Measurements from ENCODE around the gene JRKL. TPM values are rescaled to one million over a fixed set of nuclear protein-coding genes. Genes with fewer than 3 reads are reported as not detected.
A peak's percentile ranks its signal among the peaks of the same experiment; 100 is the strongest.
"Not testable (repeated sequence)": the region's sequence is repeated elsewhere in the genome, so short reads cannot be mapped to it uniquely, and the experiment has no call there.

The JRKL gene
- total RNA-seq, 2 donors from 2014 or later = 3.7 to 4.7 TPM

DNA sequence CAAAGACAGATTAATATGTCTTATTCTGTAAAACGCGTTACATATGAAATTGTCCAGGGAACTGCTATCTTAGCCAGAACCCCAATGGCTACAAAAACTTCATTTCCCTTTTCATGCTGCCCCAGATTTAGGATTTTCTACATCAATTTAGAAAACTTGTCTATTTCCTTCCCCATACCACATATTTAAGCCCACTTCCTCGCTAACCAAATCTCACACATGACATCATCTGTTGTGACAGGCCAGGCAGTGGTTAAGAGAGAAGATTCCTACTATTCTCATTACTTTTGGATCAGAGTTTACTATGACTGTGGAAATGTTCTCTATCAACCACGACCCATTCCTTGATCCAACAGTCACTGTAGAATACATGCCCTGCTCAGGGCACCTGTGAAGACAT is 16.0 kb upstream of the JRKL start:
- H3K4me1 Mint-ChIP-seq = peaks cover 4% of the 10 kb centered on the region
- no peak overlapping the region for H3K27ac Mint-ChIP-seq
- H3K36me3 Mint-ChIP-seq (ENCODE audit: low read depth) = peaks cover 10% of the 10 kb centered on the region
- H3K9me3 ChIP-seq (ENCODE audit: control insufficient read depth, low read length, poor library complexity, severe bottlenecking) = no peaks in the 10 kb centered on the region
- H3K4me3 Mint-ChIP-seq = no peak overlapping the region
- ATAC-seq (no peak), DNase-seq (no peak)
- H3K27me3 Mint-ChIP-seq = no peaks in the 10 kb centered on the region

DNA sequence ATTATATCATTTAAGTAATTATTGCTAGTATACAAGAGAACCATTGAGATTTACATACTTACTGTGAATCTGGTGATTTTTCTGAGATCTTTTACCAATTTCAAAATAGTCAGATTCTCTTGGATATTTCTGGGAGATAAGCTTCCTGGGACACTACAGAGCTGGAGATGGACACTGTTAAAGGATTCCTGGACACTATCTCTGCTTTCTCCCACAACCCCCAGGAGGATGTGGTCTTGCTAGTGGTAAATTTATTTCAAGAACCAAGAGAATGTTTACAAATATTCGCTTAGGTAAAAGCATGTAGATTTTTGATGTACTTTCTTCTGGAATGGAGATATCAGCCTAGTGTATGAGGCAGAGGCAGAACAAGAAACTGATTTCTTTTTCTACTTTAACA is 13.0 kb upstream of the JRKL start:
- Mint-ChIP-seq H3K27me3 (no peaks in the 10 kb centered on the region), H3K27ac (no peak overlapping the region), H3K4me3 (no peak overlapping the region), H3K36me3 (ENCODE audit: low read depth) (peaks cover 10% of the 10 kb centered on the region), H3K4me1 (peaks cover 11% of the 10 kb centered on the region)
- no peaks in the 10 kb centered on the region for H3K9me3 ChIP-seq (ENCODE audit: control insufficient read depth, low read length, poor library complexity, severe bottlenecking)
- ATAC-seq (no peak), DNase-seq (no peak)

GRCh38 chr11:96384156-96384555 is 5.7 kb upstream of the JRKL start:
- ATAC-seq (no peak), DNase-seq (no peak)
- Mint-ChIP-seq H3K36me3 (ENCODE audit: low read depth) (peaks cover 12% of the 10 kb centered on the region), H3K27ac (peak overlapping the region; percentile 17), H3K4me3 (no peak overlapping the region), H3K4me1 (peaks cover 30% of the 10 kb centered on the region), H3K27me3 (no peaks in the 10 kb centered on the region)
- no peaks in the 10 kb centered on the region for H3K9me3 ChIP-seq (ENCODE audit: control insufficient read depth, low read length, poor library complexity, severe bottlenecking)

DNA sequence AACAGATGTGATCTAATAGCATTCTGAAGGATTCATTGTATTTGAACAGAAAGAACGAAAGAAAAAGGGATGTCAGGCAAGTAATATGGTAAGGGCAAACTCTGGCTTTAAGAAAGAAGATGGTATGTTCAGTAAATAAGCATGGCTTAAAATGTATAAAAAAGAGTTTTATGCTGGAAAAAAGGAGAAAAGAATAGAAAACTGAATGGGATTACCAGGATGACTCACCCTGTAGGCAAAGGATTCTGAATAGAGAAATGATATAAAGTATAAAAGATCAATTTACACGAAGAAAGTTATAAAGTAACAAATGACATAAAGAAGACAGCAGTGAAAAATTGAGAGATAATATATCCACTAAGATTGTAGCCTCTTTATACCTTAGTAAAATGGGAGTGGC is 4.6 kb upstream of the JRKL start:
- no peak overlapping the region for H3K4me3 Mint-ChIP-seq
- no peak for ATAC-seq
- H3K27me3 Mint-ChIP-seq = no peaks in the 10 kb centered on the region
- no peak overlapping the region for H3K27ac Mint-ChIP-seq
- peaks cover 27% of the 10 kb centered on the region for H3K4me1 Mint-ChIP-seq
- no peak for DNase-seq
- peaks cover 9% of the 10 kb centered on the region for H3K36me3 Mint-ChIP-seq (ENCODE audit: low read depth)
- no peaks in the 10 kb centered on the region for H3K9me3 ChIP-seq (ENCODE audit: control insufficient read depth, low read length, poor library complexity, severe bottlenecking)

DNA sequence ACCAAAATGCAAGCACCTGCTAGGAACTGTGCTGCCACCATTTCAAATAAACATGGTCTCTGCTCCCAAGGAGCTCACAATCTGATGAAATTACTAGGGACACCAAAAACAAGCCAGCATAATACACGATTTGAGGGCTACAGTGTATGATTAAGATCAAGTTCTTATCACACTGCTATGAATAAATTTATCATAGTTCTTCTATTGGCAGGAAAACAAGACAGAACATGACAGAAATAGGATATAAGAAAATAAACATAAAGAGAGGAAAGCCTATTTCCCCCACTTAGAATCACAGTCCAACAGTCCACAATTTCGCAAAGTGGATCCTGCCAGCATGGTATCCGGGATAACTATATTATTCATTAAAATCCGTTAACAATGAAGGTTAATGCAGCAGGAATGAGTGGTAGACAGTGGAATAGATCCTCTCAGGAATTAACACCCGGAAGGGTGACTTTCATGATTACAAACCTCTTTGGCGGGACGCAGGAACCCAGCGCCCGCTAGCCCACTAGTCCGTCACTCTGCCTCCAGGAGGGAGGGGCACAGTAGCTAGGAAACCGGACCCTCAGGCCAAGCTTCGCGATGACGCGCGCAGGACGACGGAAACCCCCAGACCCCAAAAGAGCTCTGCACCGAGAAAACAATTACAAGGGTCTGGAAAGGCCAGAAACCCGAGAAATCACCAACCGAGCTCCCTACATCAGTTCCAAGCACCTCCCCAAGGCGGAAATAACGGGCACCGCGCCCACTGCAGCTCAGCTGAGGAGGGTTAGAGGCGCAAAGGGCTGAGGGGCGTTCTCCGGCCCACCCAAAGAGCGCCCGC is 708 bp upstream of the JRKL start:
- no peaks in the 10 kb centered on the region for H3K9me3 ChIP-seq (ENCODE audit: control insufficient read depth, low read length, poor library complexity, severe bottlenecking)
- Mint-ChIP-seq H3K4me1 (peaks cover 25% of the 10 kb centered on the region), H3K4me3 (peak overlapping the region; percentile 88), H3K27me3 (no peaks in the 10 kb centered on the region), H3K36me3 (ENCODE audit: low read depth) (peaks cover 4% of the 10 kb centered on the region), H3K27ac (peak overlapping the region; percentile 67)
- peak; percentile 64 for ATAC-seq
- DNase-seq = no peak

GRCh38 chr11:96390488-96390792 is 627 bp downstream of the JRKL start:
- H3K4me1 Mint-ChIP-seq = peaks cover 15% of the 10 kb centered on the region
- ATAC-seq (no peak), DNase-seq (no peak)
- no peaks in the 10 kb centered on the region for H3K9me3 ChIP-seq (ENCODE audit: control insufficient read depth, low read length, poor library complexity, severe bottlenecking)
- peak overlapping the region; percentile 88 for H3K4me3 Mint-ChIP-seq
- no peaks in the 10 kb centered on the region for H3K27me3 Mint-ChIP-seq
- H3K36me3 Mint-ChIP-seq (ENCODE audit: low read depth) = no peaks in the 10 kb centered on the region
- H3K27ac Mint-ChIP-seq = peak overlapping the region; percentile 67

GRCh38 chr11:96391698-96392307 is 2.0 kb downstream of the JRKL start:
- no peaks in the 10 kb centered on the region for H3K36me3 Mint-ChIP-seq (ENCODE audit: low read depth)
- DNase-seq (no peak), ATAC-seq (no peak)
- H3K4me3 Mint-ChIP-seq = no peak overlapping the region
- peaks cover 17% of the 10 kb centered on the region for H3K4me1 Mint-ChIP-seq
- no peaks in the 10 kb centered on the region for H3K9me3 ChIP-seq (ENCODE audit: control insufficient read depth, low read length, poor library complexity, severe bottlenecking)
- peak overlapping the region; percentile 8 for H3K27ac Mint-ChIP-seq
- H3K27me3 Mint-ChIP-seq = no peaks in the 10 kb centered on the region

- Mint-ChIP-seq H3K36me3 (ENCODE audit: low read depth) (no peaks in the 10 kb centered on the region), H3K27ac (peak overlapping the region; percentile 34), H3K4me3 (no peak overlapping the region), H3K4me1 (peaks cover 9% of the 10 kb centered on the region), H3K27me3 (no peaks in the 10 kb centered on the region)
- H3K9me3 ChIP-seq (ENCODE audit: control insufficient read depth, low read length, poor library complexity, severe bottlenecking) = no peaks in the 10 kb centered on the region
- DNase-seq = no peak
- ATAC-seq = no peak
Measured at GRCh38 chr11:96393753-96394348, 4.0 kb downstream of the JRKL start.

DNA sequence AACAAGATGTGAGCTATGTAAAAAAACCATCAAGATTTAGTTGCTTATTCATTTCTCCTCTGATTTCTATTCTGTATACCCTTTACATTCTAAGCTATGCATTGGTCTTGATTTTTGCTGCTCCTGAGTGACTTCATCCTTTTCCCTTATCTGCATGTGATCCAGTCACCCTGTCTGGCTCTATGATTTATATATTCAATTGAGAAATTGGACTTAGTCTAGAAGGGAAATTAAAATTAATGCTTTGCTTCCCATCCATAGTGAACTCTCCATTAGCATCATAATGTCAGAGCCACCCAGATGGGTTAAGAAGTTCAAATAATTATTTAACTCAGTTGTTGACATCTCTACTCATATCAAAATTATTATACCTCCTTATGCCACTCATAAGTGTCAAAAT is 5.0 kb downstream of the JRKL start:
- H3K4me3 Mint-ChIP-seq = no peak overlapping the region
- no peaks in the 10 kb centered on the region for H3K36me3 Mint-ChIP-seq (ENCODE audit: low read depth)
- no peaks in the 10 kb centered on the region for H3K27me3 Mint-ChIP-seq
- no peak overlapping the region for H3K27ac Mint-ChIP-seq
- H3K4me1 Mint-ChIP-seq = peaks cover 8% of the 10 kb centered on the region
- no peak for ATAC-seq
- no peak for DNase-seq
- no peaks in the 10 kb centered on the region for H3K9me3 ChIP-seq (ENCODE audit: control insufficient read depth, low read length, poor library complexity, severe bottlenecking)

- no peaks in the 10 kb centered on the region for H3K9me3 ChIP-seq (ENCODE audit: control insufficient read depth, low read length, poor library complexity, severe bottlenecking)
- DNase-seq = no peak
- ATAC-seq = no peak
- Mint-ChIP-seq H3K27ac (no peak overlapping the region), H3K4me3 (no peak overlapping the region), H3K27me3 (no peaks in the 10 kb centered on the region), H3K4me1 (peaks cover 3% of the 10 kb centered on the region), H3K36me3 (ENCODE audit: low read depth) (no peaks in the 10 kb centered on the region)
Measured at GRCh38 chr11:96396637-96397036, 6.8 kb downstream of the JRKL start.

DNA sequence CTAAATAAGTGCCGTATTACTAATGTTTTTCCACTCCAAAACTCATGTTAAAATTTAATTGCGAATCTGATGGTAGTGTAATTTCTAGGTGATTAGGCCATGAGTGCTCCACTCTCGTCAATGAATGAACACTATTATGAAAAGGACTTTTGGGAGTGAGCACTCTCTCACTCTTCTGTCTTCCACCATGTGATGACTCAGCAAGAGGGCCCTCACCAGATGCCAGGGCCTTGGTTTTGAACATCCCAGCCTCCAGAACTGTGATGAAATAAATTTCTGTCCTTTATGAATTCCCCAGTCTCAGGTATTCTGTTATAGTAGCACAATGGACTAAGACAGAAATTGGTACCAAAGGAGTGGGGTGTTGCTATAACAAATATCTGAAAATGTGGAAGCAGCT is 8.1 kb downstream of the JRKL start:
- ATAC-seq (no peak), DNase-seq (no peak)
- H3K4me3 Mint-ChIP-seq = no peak overlapping the region
- no peak overlapping the region for H3K27ac Mint-ChIP-seq
- no peaks in the 10 kb centered on the region for H3K9me3 ChIP-seq (ENCODE audit: control insufficient read depth, low read length, poor library complexity, severe bottlenecking)
- H3K27me3 Mint-ChIP-seq = peaks cover 4% of the 10 kb centered on the region
- peaks cover 3% of the 10 kb centered on the region for H3K4me1 Mint-ChIP-seq
- H3K36me3 Mint-ChIP-seq (ENCODE audit: low read depth) = no peaks in the 10 kb centered on the region

GRCh38 chr11:96400697-96401096 is 10.9 kb downstream of the JRKL start:
- peaks cover 3% of the 10 kb centered on the region for H3K4me1 Mint-ChIP-seq
- no peak for ATAC-seq
- no peaks in the 10 kb centered on the region for H3K9me3 ChIP-seq (ENCODE audit: control insufficient read depth, low read length, poor library complexity, severe bottlenecking)
- no peak overlapping the region for H3K27ac Mint-ChIP-seq
- H3K4me3 Mint-ChIP-seq = no peak overlapping the region
- DNase-seq = no peak
- peaks cover 15% of the 10 kb centered on the region for H3K27me3 Mint-ChIP-seq
- no peaks in the 10 kb centered on the region for H3K36me3 Mint-ChIP-seq (ENCODE audit: low read depth)

DNA sequence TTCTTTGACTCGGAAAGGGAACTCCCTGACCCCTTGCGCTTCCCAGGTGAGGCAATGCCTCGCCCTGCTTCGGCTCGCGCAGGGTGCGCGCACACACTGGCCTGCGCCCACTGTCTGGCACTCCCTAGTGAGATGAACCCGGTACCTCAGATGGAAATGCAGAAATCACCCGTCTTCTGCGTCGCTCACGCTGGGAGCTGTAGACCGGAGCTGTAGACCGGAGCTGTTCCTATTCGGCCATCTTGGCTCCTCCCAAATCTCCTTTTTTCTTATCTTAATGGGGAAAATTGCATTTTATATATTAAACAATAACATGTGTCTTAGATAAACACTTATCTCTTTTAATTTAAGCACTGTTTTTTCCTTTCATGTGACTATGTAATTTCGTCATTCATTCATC is 21.6 kb downstream of the JRKL start:
- H3K4me1 Mint-ChIP-seq; H3K4me3 Mint-ChIP-seq; DNase-seq; H3K27ac Mint-ChIP-seq; ATAC-seq; H3K36me3 Mint-ChIP-seq (ENCODE audit: low read depth); H3K9me3 ChIP-seq (ENCODE audit: control insufficient read depth, low read length, poor library complexity, severe bottlenecking): not testable (repeated sequence)
- H3K27me3 Mint-ChIP-seq = peaks cover 28% of the 10 kb centered on the region

Measured in T-helper 17 cell (primary cell).